GM12878 (cell line): ENCODE measurements around the gene NCAPD2. TPM values are rescaled to one million over a fixed set of nuclear protein-coding genes. Genes with fewer than 3 reads are reported as not detected.

Experiments
- ATF3 ChIP-seq: IDR thresholded peaks from 2 replicates; pipeline ENCODE4 v1.6.1; 2011; ENCODE audit warnings: low read depth, mild to moderate bottlenecking, low read length, moderate library complexity, borderline replicate concordance; ENCODE audit errors: extremely low read depth
- BACH1 ChIP-seq: fragments of 450-650 bp; IDR thresholded peaks from 2 replicates; pipeline ENCODE4 v1.6.1; 2017; ENCODE audit warnings: mild to moderate bottlenecking, borderline replicate concordance
- BCL11A ChIP-seq: IDR thresholded peaks from 2 replicates; pipeline ENCODE4 v1.6.1; 2011; ENCODE audit warnings: low read depth, low read length
- BRCA1 ChIP-seq: IDR thresholded peaks from 2 replicates; pipeline ENCODE4 v1.6.1; 2011; ENCODE audit warnings: low read depth, low read length, improper control_type of control experiment
- CBFB ChIP-seq: IDR thresholded peaks from 2 replicates; pipeline ENCODE4 v1.6.1; 2016; ENCODE audit warnings: antibody characterized with exemption, low read depth
- CBX5 ChIP-seq: sonication (generic); IDR thresholded peaks from 2 replicates; pipeline ENCODE4 v1.6.1; 2016; ENCODE audit warnings: low read depth, moderate library complexity, mild to moderate bottlenecking, inconsistent platforms
- DPF2 ChIP-seq: fragments of 450-650 bp; IDR thresholded peaks from 2 replicates; pipeline ENCODE4 v1.6.1; 2017; ENCODE audit warnings: mild to moderate bottlenecking
- EGR1 ChIP-seq, 2 experiments: IDR thresholded peaks; 1 replicate in 1 of 2; 2 replicates in 1 of 2; pipeline ENCODE4 v1.6.1; 2011 to 2012; ENCODE audit warnings: low read depth in 2 of 2, low read length in 2 of 2, borderline replicate concordance in 1 of 2, mild to moderate bottlenecking in 1 of 2, moderate library complexity in 1 of 2
- FOXK2 ChIP-seq: fragments of 450-650 bp; IDR thresholded peaks from 2 replicates; pipeline ENCODE4 v1.6.1; 2017; ENCODE audit warnings: mild to moderate bottlenecking, moderate library complexity
- HDAC6 ChIP-seq: fragments of 200-600 bp; sonication (generic); IDR thresholded peaks from one replicate; pipeline ENCODE4 v1.8.0; 2017; ENCODE audit warnings: antibody characterized with exemption; ENCODE audit not compliant: unreplicated experiment
- JUNB ChIP-seq: IDR thresholded peaks from 2 replicates; pipeline ENCODE4 v1.6.1; 2016; ENCODE audit warnings: antibody characterized with exemption, mild to moderate bottlenecking
- POU2F2 ChIP-seq: IDR thresholded peaks from 3 replicates; pipeline ENCODE4 v1.6.1; 2011; ENCODE audit warnings: low read depth, mild to moderate bottlenecking, low read length, borderline replicate concordance
- RB1 ChIP-seq: fragments of 450-650 bp; formaldehyde crosslinking; IDR thresholded peaks from 2 replicates; pipeline ENCODE4 v1.6.1; 2017; ENCODE audit warnings: mild to moderate bottlenecking, borderline replicate concordance
- RCOR1 ChIP-seq: conservative IDR thresholded peaks from 2 replicates; pipeline ENCODE4 v1.6.1; 2012; ENCODE audit warnings: low read depth, low read length, improper control_type of control experiment
- SIX5 ChIP-seq: IDR thresholded peaks from 2 replicates; pipeline ENCODE4 v1.6.1; 2011; ENCODE audit warnings: mild to moderate bottlenecking, low read depth, low read length, moderate library complexity; ENCODE audit not compliant: severe bottlenecking
- SP1 ChIP-seq: IDR thresholded peaks from one replicate; pipeline ENCODE4 v1.6.1; 2011; ENCODE audit warnings: low read depth, low read length
- SREBF1 ChIP-seq: IDR thresholded peaks from 2 replicates; pipeline ENCODE4 v1.6.1; 2012; ENCODE audit warnings: mild to moderate bottlenecking, low read length
- ZNF622 ChIP-seq: fragments of 450-650 bp; IDR thresholded peaks from 2 replicates; pipeline ENCODE4 v1.6.1; 2017; ENCODE audit warnings: mild to moderate bottlenecking, inconsistent platforms
- ZSCAN29 ChIP-seq: fragments of 450-650 bp; IDR thresholded peaks from 2 replicates; pipeline ENCODE4 v1.6.1; 2017; ENCODE audit warnings: mild to moderate bottlenecking, moderate library complexity
- polyA plus RNA-seq, 11 experiments: library from polyadenylated mRNA; depleted of rRNA in 4 of 11; unstranded in 6 of 11; stranded (reverse) in 5 of 11; fragments of >200 nt; fragmentation: Nextera tagmentation in 4 of 11; fragmentation: Illumina TruSeq in 1 of 11; extraction: Ambion mirVana in 4 of 11; extraction: Trizol in 1 of 11; gene quantifications; 1 replicate in 1 of 11; 2 replicates in 10 of 11; pipeline versions ENCODE4 v1.2.1 to v1.2.3, GENCODE V29; 2011 to 2016; ENCODE audit warnings: inconsistent platforms in 2 of 11, missing spikeins in 2 of 11, low read depth in 1 of 11
- total RNA-seq, 4 experiments: library from RNA; depleted of rRNA in 3 of 4; stranded (reverse); fragments of >200 nt in 3 of 4; fragmentation: Illumina TruSeq in 1 of 4; extraction: Trizol in 1 of 4; gene quantifications; 2 replicates each; pipeline versions ENCODE4 v1.2.1 to v1.2.3, GENCODE V29; 2013 to 2021
- TF ChIP-seq, protein P1 (sequence below): fragments of 450-650 bp; IDR thresholded peaks from 2 replicates; pipeline ENCODE4 v1.6.1; 2017; ENCODE audit warnings: mild to moderate bottlenecking, moderate library complexity
- TF ChIP-seq, protein P2 (sequence below): fragments of 450-650 bp; formaldehyde crosslinking; IDR thresholded peaks from 2 replicates; pipeline ENCODE4 v1.5.0; 2022; ENCODE audit warnings: mild to moderate bottlenecking, missing genetic modification characterization

The NCAPD2 gene
- total and polyA plus RNA-seq, 10 of the 15 experiments (the other 5 are each of a cell fraction or from before 2014, with no cell fraction given), result 24.2 to 160 (median 110) TPM

DNA sequence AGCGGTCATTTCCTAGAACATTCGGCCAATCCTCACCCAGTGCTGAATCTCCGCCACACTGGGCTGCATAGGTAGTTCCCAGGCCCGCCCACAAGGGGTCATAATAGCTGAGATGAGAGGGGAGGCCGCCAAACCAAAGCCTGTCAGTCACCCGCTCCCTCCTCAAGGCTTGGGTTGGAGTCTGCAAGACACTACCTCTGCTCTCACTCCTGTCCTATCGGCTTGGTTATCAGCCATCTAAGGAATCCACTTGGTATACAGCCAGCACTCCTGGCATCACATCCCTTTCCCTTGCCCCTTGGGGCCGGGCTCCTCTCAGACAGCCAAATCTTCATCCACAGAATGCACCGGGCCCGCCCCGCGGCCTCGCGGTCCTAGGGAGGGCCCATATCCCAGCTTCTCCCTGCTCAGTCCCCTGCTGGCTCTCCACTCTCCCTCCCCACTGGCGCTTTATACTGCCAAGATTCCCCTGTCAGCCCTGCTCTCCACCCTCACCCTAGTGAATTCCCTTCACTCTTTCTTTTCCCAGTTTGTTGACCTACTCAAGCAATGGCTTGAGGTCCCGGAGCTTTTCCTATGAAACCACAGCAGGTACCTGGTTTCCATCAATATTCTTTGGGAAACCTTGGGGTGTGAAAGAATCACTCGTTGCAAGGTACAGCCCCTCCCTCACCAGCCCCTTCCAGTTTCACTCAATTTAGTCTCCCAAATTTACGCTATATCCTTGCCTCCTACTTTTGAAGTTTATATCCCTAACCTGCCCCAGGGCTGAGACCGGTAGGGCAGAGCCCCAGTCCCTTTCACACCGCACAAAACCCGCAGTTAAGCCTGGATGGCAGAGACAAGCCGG, 60.5 kb downstream of the NCAPD2 start (continued):
- TF ChIP-seq DPF2 (0 out of 2 replicates have a peak, but pooled peaks have one; percentile 42), BRCA1 (no peak), BACH1 (no peak), SREBF1 (no peak), EGR1 (IDR thresholded peaks at IDR 0.05; ENCODE audit: borderline replicate concordance in 1 of 2, low read depth in 2 of 2, low read length in 2 of 2) (no peak), ZNF622 (no peak), SP1 (no peak), FOXK2 (no peak), BCL11A (no peak), POU2F2 (no peak), ATF3 (no peak), HDAC6 (no peak), SIX5 (no peak), CBFB (no peak), CBX5 (no peak), JUNB (no peak), RCOR1 (no peak), ZSCAN29 (no peak), RB1 (no peak)
- TF ChIP-seq, protein P1, sequence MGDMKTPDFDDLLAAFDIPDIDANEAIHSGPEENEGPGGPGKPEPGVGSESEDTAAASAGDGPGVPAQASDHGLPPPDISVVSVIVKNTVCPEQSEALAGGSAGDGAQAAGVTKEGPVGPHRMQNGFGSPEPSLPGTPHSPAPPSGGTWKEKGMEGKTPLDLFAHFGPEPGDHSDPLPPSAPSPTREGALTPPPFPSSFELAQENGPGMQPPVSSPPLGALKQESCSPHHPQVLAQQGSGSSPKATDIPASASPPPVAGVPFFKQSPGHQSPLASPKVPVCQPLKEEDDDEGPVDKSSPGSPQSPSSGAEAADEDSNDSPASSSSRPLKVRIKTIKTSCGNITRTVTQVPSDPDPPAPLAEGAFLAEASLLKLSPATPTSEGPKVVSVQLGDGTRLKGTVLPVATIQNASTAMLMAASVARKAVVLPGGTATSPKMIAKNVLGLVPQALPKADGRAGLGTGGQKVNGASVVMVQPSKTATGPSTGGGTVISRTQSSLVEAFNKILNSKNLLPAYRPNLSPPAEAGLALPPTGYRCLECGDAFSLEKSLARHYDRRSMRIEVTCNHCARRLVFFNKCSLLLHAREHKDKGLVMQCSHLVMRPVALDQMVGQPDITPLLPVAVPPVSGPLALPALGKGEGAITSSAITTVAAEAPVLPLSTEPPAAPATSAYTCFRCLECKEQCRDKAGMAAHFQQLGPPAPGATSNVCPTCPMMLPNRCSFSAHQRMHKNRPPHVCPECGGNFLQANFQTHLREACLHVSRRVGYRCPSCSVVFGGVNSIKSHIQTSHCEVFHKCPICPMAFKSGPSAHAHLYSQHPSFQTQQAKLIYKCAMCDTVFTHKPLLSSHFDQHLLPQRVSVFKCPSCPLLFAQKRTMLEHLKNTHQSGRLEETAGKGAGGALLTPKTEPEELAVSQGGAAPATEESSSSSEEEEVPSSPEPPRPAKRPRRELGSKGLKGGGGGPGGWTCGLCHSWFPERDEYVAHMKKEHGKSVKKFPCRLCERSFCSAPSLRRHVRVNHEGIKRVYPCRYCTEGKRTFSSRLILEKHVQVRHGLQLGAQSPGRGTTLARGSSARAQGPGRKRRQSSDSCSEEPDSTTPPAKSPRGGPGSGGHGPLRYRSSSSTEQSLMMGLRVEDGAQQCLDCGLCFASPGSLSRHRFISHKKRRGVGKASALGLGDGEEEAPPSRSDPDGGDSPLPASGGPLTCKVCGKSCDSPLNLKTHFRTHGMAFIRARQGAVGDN, result no peak
- TF ChIP-seq, protein P2, sequence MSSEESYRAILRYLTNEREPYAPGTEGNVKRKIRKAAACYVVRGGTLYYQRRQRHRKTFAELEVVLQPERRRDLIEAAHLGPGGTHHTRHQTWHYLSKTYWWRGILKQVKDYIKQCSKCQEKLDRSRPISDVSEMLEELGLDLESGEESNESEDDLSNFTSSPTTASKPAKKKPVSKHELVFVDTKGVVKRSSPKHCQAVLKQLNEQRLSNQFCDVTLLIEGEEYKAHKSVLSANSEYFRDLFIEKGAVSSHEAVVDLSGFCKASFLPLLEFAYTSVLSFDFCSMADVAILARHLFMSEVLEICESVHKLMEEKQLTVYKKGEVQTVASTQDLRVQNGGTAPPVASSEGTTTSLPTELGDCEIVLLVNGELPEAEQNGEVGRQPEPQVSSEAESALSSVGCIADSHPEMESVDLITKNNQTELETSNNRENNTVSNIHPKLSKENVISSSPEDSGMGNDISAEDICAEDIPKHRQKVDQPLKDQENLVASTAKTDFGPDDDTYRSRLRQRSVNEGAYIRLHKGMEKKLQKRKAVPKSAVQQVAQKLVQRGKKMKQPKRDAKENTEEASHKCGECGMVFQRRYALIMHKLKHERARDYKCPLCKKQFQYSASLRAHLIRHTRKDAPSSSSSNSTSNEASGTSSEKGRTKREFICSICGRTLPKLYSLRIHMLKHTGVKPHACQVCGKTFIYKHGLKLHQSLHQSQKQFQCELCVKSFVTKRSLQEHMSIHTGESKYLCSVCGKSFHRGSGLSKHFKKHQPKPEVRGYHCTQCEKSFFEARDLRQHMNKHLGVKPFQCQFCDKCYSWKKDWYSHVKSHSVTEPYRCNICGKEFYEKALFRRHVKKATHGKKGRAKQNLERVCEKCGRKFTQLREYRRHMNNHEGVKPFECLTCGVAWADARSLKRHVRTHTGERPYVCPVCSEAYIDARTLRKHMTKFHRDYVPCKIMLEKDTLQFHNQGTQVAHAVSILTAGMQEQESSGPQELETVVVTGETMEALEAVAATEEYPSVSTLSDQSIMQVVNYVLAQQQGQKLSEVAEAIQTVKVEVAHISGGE (CRISPR knock-in tag), result no peak
